Mesenchymal stem cell (in vitro differentiated cells and primary cell): ENCODE data around the gene ARHGAP19.

ENCODE experiments used
- DNase-seq: peaks from one replicate; pipeline ENCODE4 v3.0.0-alpha.2; 2013
- H2AFZ ChIP-seq: one replicate; pipeline ENCODE4 v1.6.1; 2013; ENCODE audit warnings: low read depth, mild to moderate bottlenecking, control low read depth, inconsistent platforms, low read length, moderate library complexity
- H2AK5ac ChIP-seq: 2 replicates; pipeline ENCODE4 v1.6.1; 2013; ENCODE audit warnings: low read length, moderate library complexity, mild to moderate bottlenecking, inconsistent platforms; ENCODE audit not compliant: severe bottlenecking
- H2BK120ac ChIP-seq: one replicate; pipeline ENCODE4 v1.6.1; 2013; ENCODE audit warnings: low read depth, mild to moderate bottlenecking, inconsistent platforms, low read length, moderate library complexity
- H2BK12ac ChIP-seq, 2 experiments: one replicate each; pipeline ENCODE4 v1.6.1; 2013; ENCODE audit warnings: inconsistent platforms in 2 of 2, low read length in 2 of 2, mild to moderate bottlenecking in 2 of 2, moderate library complexity in 2 of 2, control low read depth in 1 of 2
- H2BK15ac ChIP-seq: one replicate; pipeline ENCODE4 v1.6.1; 2013; ENCODE audit warnings: mild to moderate bottlenecking, low read depth, inconsistent platforms; ENCODE audit not compliant: poor library complexity, severe bottlenecking
- H2BK5ac ChIP-seq: 2 replicates; pipeline ENCODE4 v1.6.1; 2013; ENCODE audit warnings: low read depth, mild to moderate bottlenecking, low read length, control low read depth, inconsistent platforms; ENCODE audit not compliant: poor library complexity, severe bottlenecking
- H3K14ac ChIP-seq, 2 experiments: one replicate each; pipeline ENCODE4 v1.6.1; 2013; ENCODE audit warnings: inconsistent platforms in 2 of 2, low read length in 2 of 2, control low read depth in 1 of 2, mild to moderate bottlenecking in 1 of 2, moderate library complexity in 1 of 2
- H3K18ac ChIP-seq, 2 experiments: one replicate each; pipeline ENCODE4 v1.6.1; 2013; ENCODE audit warnings: inconsistent platforms in 2 of 2, low read length in 2 of 2, control low read depth in 1 of 2, low read depth in 1 of 2, mild to moderate bottlenecking in 1 of 2
- H3K23ac ChIP-seq, 2 experiments: one replicate each; pipeline ENCODE4 v1.6.1; 2013; ENCODE audit warnings: inconsistent platforms in 2 of 2, low read length in 2 of 2, mild to moderate bottlenecking in 2 of 2, moderate library complexity in 2 of 2, control low read depth in 1 of 2
- H3K27ac ChIP-seq: 2 replicates; pipeline ENCODE4 v1.5.1; 2013; ENCODE audit warnings: mild to moderate bottlenecking, moderate library complexity, low read length, control low read depth, inconsistent platforms; ENCODE audit not compliant: poor library complexity, severe bottlenecking
- H3K27me3 ChIP-seq, 2 experiments: 2 replicates each; pipeline versions ENCODE4 v1.6.1 to v1.7.0; 2013; ENCODE audit warnings: low read length in 2 of 2, mild to moderate bottlenecking in 2 of 2, moderate library complexity in 2 of 2, control low read depth in 1 of 2, inconsistent platforms in 1 of 2; ENCODE audit not compliant: control insufficient read depth in 1 of 2, insufficient read depth in 1 of 2
- H3K36me3 ChIP-seq, 2 experiments: 2 replicates each; pipeline versions ENCODE4 v1.6.1 to v1.7.0; 2013; ENCODE audit warnings: low read length in 2 of 2, control low read depth in 1 of 2, inconsistent platforms in 1 of 2, low read depth in 1 of 2, mild to moderate bottlenecking in 1 of 2; ENCODE audit not compliant: insufficient read depth in 2 of 2, control insufficient read depth in 1 of 2
- H3K4ac ChIP-seq, 2 experiments: one replicate each; pipeline ENCODE4 v1.6.1; 2013; ENCODE audit warnings: inconsistent platforms in 2 of 2, low read length in 2 of 2, mild to moderate bottlenecking in 2 of 2, moderate library complexity in 2 of 2, control low read depth in 1 of 2, low read depth in 1 of 2
- H3K4me1 ChIP-seq: 2 replicates; pipeline ENCODE4 v1.6.1; 2013; ENCODE audit warnings: low read depth, low read length, control low read depth; ENCODE audit not compliant: control insufficient read depth, insufficient read depth
- H3K4me2 ChIP-seq: 2 replicates; pipeline ENCODE4 v1.6.1; 2013; ENCODE audit warnings: low read length, mild to moderate bottlenecking, inconsistent platforms; ENCODE audit not compliant: poor library complexity, severe bottlenecking
- H3K4me3 ChIP-seq, 2 experiments: 2 replicates each; pipeline versions ENCODE4 v1.5.1 to v1.7.0; 2013; ENCODE audit warnings: low read length in 2 of 2, mild to moderate bottlenecking in 2 of 2, control low read depth in 1 of 2, low read depth in 1 of 2; ENCODE audit not compliant: insufficient read depth in 1 of 2
- H3K79me1 ChIP-seq: replicated peaks from 2 replicates; pipeline ENCODE4 v1.6.1; 2013; ENCODE audit warnings: mild to moderate bottlenecking, control low read depth, low read length, inconsistent platforms; ENCODE audit not compliant: poor library complexity, severe bottlenecking
- H3K9ac ChIP-seq: 2 replicates; pipeline ENCODE4 v1.7.0; 2013; ENCODE audit warnings: mild to moderate bottlenecking, low read length, moderate library complexity
- H3K9me3 ChIP-seq: 2 replicates; pipeline ENCODE4 v1.7.0; 2013; ENCODE audit warnings: mild to moderate bottlenecking, low read length; ENCODE audit not compliant: control insufficient read depth
- H4K8ac ChIP-seq: one replicate; pipeline ENCODE4 v1.6.1; 2013; ENCODE audit warnings: inconsistent platforms, mild to moderate bottlenecking, low read length, moderate library complexity
- H4K91ac ChIP-seq: one replicate; pipeline ENCODE4 v1.6.1; 2013; ENCODE audit warnings: mild to moderate bottlenecking, low read length, inconsistent platforms
- WGBS: methylation state at CpG from one replicate; pipeline ENCODE4 v1.1.7; 2013; ENCODE audit warnings: mixed read lengths; 5-methylcytosine and 5-hydroxymethylcytosine counted together

The ARHGAP19 gene

GRCh38 chr10:97329766-97330165 is 37.3 kb upstream of the ARHGAP19 start:
- peaks cover 2 to 15% of the 10 kb centered on the region in 2 experiments for H3K36me3 ChIP-seq
- peaks cover 21% of the 10 kb centered on the region for H3K79me1 ChIP-seq
- no peak overlapping the region for H3K9ac ChIP-seq
- H2BK15ac ChIP-seq: no peak overlapping the region
- H3K4me3 ChIP-seq: no peak overlapping the region
- no peak overlapping the region for H2BK12ac ChIP-seq
- H3K9me3 ChIP-seq: no peaks in the 10 kb centered on the region
- DNase-seq: no peak
- no peak overlapping the region for H4K8ac ChIP-seq
- H2AK5ac ChIP-seq: no peak overlapping the region
- no peak overlapping the region for H3K27ac ChIP-seq
- H4K91ac ChIP-seq: no peak overlapping the region
- H2BK120ac ChIP-seq: no peak overlapping the region
- no peak overlapping the region for H3K23ac ChIP-seq
- no peak overlapping the region for H2BK5ac ChIP-seq
- 98% methylated on average over 5 of the region's 5 CpGs for WGBS
- H3K4me1 ChIP-seq: peaks cover 13% of the 10 kb centered on the region
- no peak overlapping the region for H3K4me2 ChIP-seq
- no peak overlapping the region for H2AFZ ChIP-seq
- no peak overlapping the region for H3K4ac ChIP-seq
- H3K18ac ChIP-seq: no peak overlapping the region
- H3K27me3 ChIP-seq: no peaks in the 10 kb centered on the region
- H3K14ac ChIP-seq: no peak overlapping the region

- Histone ChIP-seq H2BK120ac (no peak overlapping the region), H3K18ac (no peak overlapping the region), H3K23ac (no peak overlapping the region), H2BK12ac (no peak overlapping the region), H2AFZ (no peak overlapping the region), H4K8ac (no peak overlapping the region), H2BK15ac (no peak overlapping the region), H3K4me1 (peaks cover 11% of the 10 kb centered on the region), H3K27me3 (no peaks in the 10 kb centered on the region), H3K4me3 (no peak overlapping the region), H4K91ac (no peak overlapping the region), H2AK5ac (no peak overlapping the region), H3K79me1 (peaks cover 20% of the 10 kb centered on the region), H3K14ac (no peak overlapping the region), H2BK5ac (no peak overlapping the region), H3K27ac (no peak overlapping the region), H3K36me3 (peaks cover 2 to 15% of the 10 kb centered on the region in 2 experiments), H3K9me3 (no peaks in the 10 kb centered on the region), H3K9ac (no peak overlapping the region), H3K4ac (no peak overlapping the region), H3K4me2 (no peak overlapping the region)
- DNase-seq: no peak
- WGBS: 94% methylated on average over 3 of the region's 3 CpGs
Observed at GRCh38 chr10:97328646-97329453, 36.4 kb upstream of the ARHGAP19 start.

GRCh38 chr10:97327348-97328294 is 35.2 kb upstream of the ARHGAP19 start:
- Histone ChIP-seq H4K91ac (no peak overlapping the region), H3K14ac (no peak overlapping the region), H3K18ac (no peak overlapping the region), H2BK120ac (no peak overlapping the region), H4K8ac (no peak overlapping the region), H3K4me3 (no peak overlapping the region), H3K4me1 (peaks cover 7% of the 10 kb centered on the region), H2AFZ (no peak overlapping the region), H2BK12ac (no peak overlapping the region), H3K23ac (no peak overlapping the region), H3K79me1 (peaks cover 20% of the 10 kb centered on the region), H3K4me2 (no peak overlapping the region), H2BK5ac (no peak overlapping the region), H3K9me3 (no peaks in the 10 kb centered on the region), H3K9ac (no peak overlapping the region), H2BK15ac (no peak overlapping the region), H3K36me3 (peaks cover 2 to 15% of the 10 kb centered on the region in 2 experiments), H2AK5ac (no peak overlapping the region), H3K27ac (no peak overlapping the region), H3K27me3 (peaks cover 0 to 10% of the 10 kb centered on the region in 2 experiments), H3K4ac (no peak overlapping the region)
- no peak for DNase-seq
- 78% methylated on average over 6 of the region's 7 CpGs for WGBS

- Histone ChIP-seq H2BK120ac (no peak overlapping the region), H3K14ac (no peak overlapping the region), H3K4ac (no peak overlapping the region), H3K4me1 (peaks cover 6% of the 10 kb centered on the region), H4K8ac (no peak overlapping the region), H3K4me2 (no peak overlapping the region), H2AK5ac (no peak overlapping the region), H2BK12ac (no peak overlapping the region), H3K18ac (no peak overlapping the region), H3K27ac (no peak overlapping the region), H2AFZ (no peak overlapping the region), H3K27me3 (peaks cover 0 to 29% of the 10 kb centered on the region in 2 experiments), H2BK5ac (no peak overlapping the region), H3K4me3 (no peak overlapping the region), H3K9me3 (no peaks in the 10 kb centered on the region), H4K91ac (no peak overlapping the region), H3K23ac (no peak overlapping the region), H3K79me1 (peaks cover 7% of the 10 kb centered on the region), H3K9ac (no peak overlapping the region), H2BK15ac (no peak overlapping the region), H3K36me3 (peaks cover 2 to 15% of the 10 kb centered on the region in 2 experiments)
- 74% methylated on average over 8 of the region's 9 CpGs for WGBS
- no peak for DNase-seq
Observed at GRCh38 chr10:97325754-97326153, 33.3 kb upstream of the ARHGAP19 start.
